NT2/D1 (cell line): ENCODE data around the gene AKR1C8.

ENCODE experiments used
- DNase-seq: peaks from one replicate; pipeline ENCODE4 v3.0.0-alpha.2; 2011; ENCODE audit warnings: low read depth, low spot score
- H3K27me3 ChIP-seq: 2 replicates; pipeline ENCODE4 v1.6.0; 2011; ENCODE audit warnings: mild to moderate bottlenecking; ENCODE audit not compliant: insufficient read length, insufficient read depth
- H3K36me3 ChIP-seq: 2 replicates; pipeline ENCODE4 v1.6.1; 2011; ENCODE audit warnings: mild to moderate bottlenecking, low read length, mixed read lengths; ENCODE audit not compliant: insufficient read depth, insufficient read length
- H3K4me1 ChIP-seq: 2 replicates; pipeline ENCODE4 v1.5.1; 2011; ENCODE audit not compliant: insufficient read depth, insufficient read length
- H3K4me3 ChIP-seq: 2 replicates; pipeline ENCODE4 v1.5.1; 2011; ENCODE audit warnings: low read depth; ENCODE audit not compliant: insufficient read length
- H3K9ac ChIP-seq: 2 replicates; pipeline ENCODE4 v1.6.0; 2011; ENCODE audit warnings: low read depth; ENCODE audit not compliant: insufficient read length
- H3K9me3 ChIP-seq: 2 replicates; pipeline ENCODE4 v1.5.1; 2011; ENCODE audit warnings: mild to moderate bottlenecking, low read length; ENCODE audit not compliant: insufficient read depth
- SUZ12 ChIP-seq: IDR thresholded peaks from 2 replicates; pipeline ENCODE4 v1.6.1; 2011; ENCODE audit not compliant: insufficient read length, insufficient read depth; ENCODE audit errors: extremely low read depth
- YY1 ChIP-seq: IDR thresholded peaks from 2 replicates; pipeline ENCODE4 v1.6.1; 2011; ENCODE audit not compliant: insufficient read length, insufficient read depth
- ZNF274 ChIP-seq: IDR thresholded peaks from 2 replicates; pipeline ENCODE4 v1.6.1; 2011; ENCODE audit warnings: mild to moderate bottlenecking, low read depth, low read length

The AKR1C8 gene

GRCh38 chr10:5107860-5108526, 77.0 kb downstream of the AKR1C8 start:
- Histone ChIP-seq H3K4me3 (no peak overlapping the region), H3K4me1 (no peaks in the 10 kb centered on the region), H3K9ac (no peak overlapping the region), H3K36me3 (no peaks in the 10 kb centered on the region), H3K27me3 (no peaks in the 10 kb centered on the region), H3K9me3 (0 out of 2 replicates have a peak, but pooled peaks cover 8% of the 10 kb centered on the region)
- no peak for TF ChIP-seq SUZ12
- no peak for TF ChIP-seq YY1
- TF ChIP-seq ZNF274 = no peak
- no peak for DNase-seq

- no peak for DNase-seq
- H3K9me3 ChIP-seq = 0 out of 2 replicates have a peak, but pooled peaks cover 8% of the 10 kb centered on the region
- H3K36me3 ChIP-seq = no peaks in the 10 kb centered on the region
- no peaks in the 10 kb centered on the region for H3K4me1 ChIP-seq
- H3K27me3 ChIP-seq = no peaks in the 10 kb centered on the region
- no peak overlapping the region for H3K9ac ChIP-seq
- H3K4me3 ChIP-seq = no peak overlapping the region
- TF ChIP-seq SUZ12 = no peak
- TF ChIP-seq YY1 = no peak
- no peak for TF ChIP-seq ZNF274
Observed at GRCh38 chr10:5106553-5106952, 78.4 kb downstream of the AKR1C8 start.

- Histone ChIP-seq H3K4me3 (no peak overlapping the region), H3K9ac (no peak overlapping the region), H3K4me1 (no peaks in the 10 kb centered on the region), H3K27me3 (no peaks in the 10 kb centered on the region), H3K9me3 (0 out of 2 replicates have a peak, but pooled peaks cover 8% of the 10 kb centered on the region), H3K36me3 (no peaks in the 10 kb centered on the region)
- DNase-seq = no peak
- no peak for TF ChIP-seq YY1
- no peak for TF ChIP-seq ZNF274
- no peak for TF ChIP-seq SUZ12
Observed at GRCh38 chr10:5105626-5106025, 79.3 kb downstream of the AKR1C8 start.
